DOHH2 (cell line): ENCODE measurements around the gene LYZ.

ENCODE experiments used
- H3F3A ChIP-seq: fragments of 200-600 bp; sonication (generic), shearing (Covaris generic); 2 replicates; pipeline ENCODE4 v1.6.0; 2016; ENCODE audit warnings: antibody characterized with exemption, mild to moderate bottlenecking; ENCODE audit not compliant: control insufficient read depth, insufficient read depth
- H3K27ac ChIP-seq: fragments of 200-600 bp; sonication (generic); 2 replicates; pipeline ENCODE4 v1.5.1; 2014; ENCODE audit warnings: low read depth, mild to moderate bottlenecking, low read length, moderate library complexity
- H3K27me3 ChIP-seq: fragments of 200-600 bp; sonication (generic); 2 replicates; pipeline ENCODE4 v1.6.1; 2014; ENCODE audit warnings: mild to moderate bottlenecking, low read length, mixed read lengths; ENCODE audit not compliant: control insufficient read depth
- H3K36me3 ChIP-seq: fragments of 200-600 bp; sonication (generic); 2 replicates; pipeline ENCODE4 v1.6.1; 2014; ENCODE audit warnings: mild to moderate bottlenecking, low read length, moderate library complexity, mixed read lengths; ENCODE audit not compliant: control insufficient read depth
- H3K4me1 ChIP-seq: fragments of 200-600 bp; sonication (generic); 2 replicates; pipeline ENCODE4 v1.6.1; 2014; ENCODE audit warnings: mild to moderate bottlenecking, low read length, mixed read lengths; ENCODE audit not compliant: control insufficient read depth
- H3K4me2 ChIP-seq: fragments of 200-600 bp; sonication (generic); 2 replicates; pipeline ENCODE4 v1.6.0; 2014; ENCODE audit warnings: mild to moderate bottlenecking, low read length, moderate library complexity
- H3K4me3 ChIP-seq: fragments of 200-600 bp; sonication (generic); 2 replicates; pipeline ENCODE4 v1.5.1; 2014; ENCODE audit warnings: mild to moderate bottlenecking, low read length, mixed read lengths
- H3K79me2 ChIP-seq: fragments of 200-600 bp; sonication (generic); 2 replicates; pipeline ENCODE4 v1.6.1; 2014; ENCODE audit warnings: mild to moderate bottlenecking, low read length, mixed read lengths; ENCODE audit not compliant: control insufficient read depth
- H3K9me2 ChIP-seq: fragments of 200-600 bp; sonication (generic); replicated peaks from 2 replicates; pipeline ENCODE4 v1.6.1; 2014; ENCODE audit warnings: mild to moderate bottlenecking, low read length, mixed read lengths; ENCODE audit not compliant: control insufficient read depth
- H3K9me3 ChIP-seq: fragments of 200-600 bp; sonication (generic); 2 replicates; pipeline ENCODE4 v1.6.1; 2014; ENCODE audit warnings: antibody characterized with exemption, low read length, mixed read lengths; ENCODE audit not compliant: control insufficient read depth, insufficient read depth
- H4K20me1 ChIP-seq: fragments of 200-600 bp; sonication (generic); 2 replicates; pipeline ENCODE4 v1.6.0; 2014; ENCODE audit warnings: low read depth, mild to moderate bottlenecking, antibody characterized with exemption, low read length, moderate library complexity; ENCODE audit not compliant: control insufficient read depth, insufficient read depth
- CTCF ChIP-seq: fragments of 200-600 bp; sonication (generic); IDR thresholded peaks from one replicate; pipeline ENCODE4 v1.5.1; 2014; ENCODE audit warnings: antibody characterized with exemption, mild to moderate bottlenecking, low read depth, low read length; ENCODE audit not compliant: poor library complexity, severe bottlenecking
- EZH2phosphoT487 ChIP-seq: fragments of 200-600 bp; sonication (generic); IDR thresholded peaks from 2 replicates; pipeline ENCODE4 v1.6.1; 2017; ENCODE audit warnings: borderline replicate concordance, mild to moderate bottlenecking, antibody characterized with exemption, low read length, moderate library complexity, mixed read lengths

Gene LYZ

GRCh38 chr12:69343357-69343756, 4.8 kb upstream of the LYZ start:
- Histone ChIP-seq H3K9me2 (no peaks in the 10 kb centered on the region), H3K79me2 (no peaks in the 10 kb centered on the region), H3K27ac (no peak overlapping the region), H3F3A (no peaks in the 10 kb centered on the region), H3K9me3 (no peaks in the 10 kb centered on the region), H3K4me2 (no peak overlapping the region), H3K4me1 (peaks cover 11% of the 10 kb centered on the region), H3K27me3 (no peaks in the 10 kb centered on the region), H3K4me3 (no peak overlapping the region), H4K20me1 (no peaks in the 10 kb centered on the region), H3K36me3 (no peaks in the 10 kb centered on the region)
- TF ChIP-seq EZH2phosphoT487, result no peak
- no peak for TF ChIP-seq CTCF

DNA sequence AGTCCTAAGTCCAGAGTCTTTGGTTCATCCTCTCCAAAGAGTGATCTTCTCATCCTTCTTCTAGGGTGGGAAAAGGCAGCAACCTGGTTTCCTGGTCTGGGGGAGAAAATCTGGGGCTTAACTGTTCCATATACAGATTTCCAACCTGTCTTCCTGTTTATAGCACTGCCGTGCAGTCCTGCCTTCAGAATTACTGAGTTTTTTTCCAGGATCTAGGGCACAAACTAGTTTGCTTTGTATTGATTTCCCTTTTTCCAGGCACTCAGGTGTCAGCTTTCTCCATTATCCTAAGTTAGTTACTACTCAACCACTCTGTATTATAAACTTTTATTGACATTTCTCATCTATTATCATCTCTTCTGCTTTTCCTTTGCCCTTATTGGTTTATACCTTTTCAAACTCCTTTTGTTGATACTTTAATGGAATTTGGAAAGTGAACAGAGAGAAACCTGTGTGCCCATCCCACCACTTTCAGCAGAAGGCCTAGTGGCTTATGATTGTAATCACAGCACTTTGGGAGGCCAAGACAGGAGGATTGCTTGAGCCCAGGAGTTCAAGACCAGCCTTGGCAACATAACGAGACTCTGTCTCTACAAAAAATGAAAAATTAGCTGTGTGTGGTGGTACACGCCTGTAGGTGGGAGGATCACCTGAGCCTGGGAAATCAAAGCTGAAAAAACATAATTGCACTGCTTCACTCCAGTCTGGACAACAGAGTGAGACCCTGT, 4.1 kb upstream of the LYZ start:
- H3K27ac ChIP-seq, result no peak overlapping the region
- H3K4me3 ChIP-seq, result no peak overlapping the region
- H3K9me2 ChIP-seq, result no peaks in the 10 kb centered on the region
- H3K4me2 ChIP-seq, result no peak overlapping the region
- H3F3A ChIP-seq, result no peaks in the 10 kb centered on the region
- H3K36me3 ChIP-seq, result no peaks in the 10 kb centered on the region
- no peaks in the 10 kb centered on the region for H3K27me3 ChIP-seq
- TF ChIP-seq EZH2phosphoT487 (no peak), CTCF (no peak)
- H3K79me2 ChIP-seq, result no peaks in the 10 kb centered on the region
- peaks cover 9% of the 10 kb centered on the region for H3K4me1 ChIP-seq
- H4K20me1 ChIP-seq, result no peaks in the 10 kb centered on the region
- H3K9me3 ChIP-seq, result no peaks in the 10 kb centered on the region

- no peaks in the 10 kb centered on the region for H3K36me3 ChIP-seq
- no peak overlapping the region for H3K27ac ChIP-seq
- H3K4me1 ChIP-seq, result peaks cover 8% of the 10 kb centered on the region
- H3K4me2 ChIP-seq, result no peak overlapping the region
- no peak overlapping the region for H3K4me3 ChIP-seq
- H3K9me2 ChIP-seq, result no peaks in the 10 kb centered on the region
- H4K20me1 ChIP-seq, result no peaks in the 10 kb centered on the region
- H3K27me3 ChIP-seq, result no peaks in the 10 kb centered on the region
- H3K79me2 ChIP-seq, result no peaks in the 10 kb centered on the region
- no peaks in the 10 kb centered on the region for H3K9me3 ChIP-seq
- TF ChIP-seq EZH2phosphoT487 (no peak), CTCF (no peak)
- H3F3A ChIP-seq, result no peaks in the 10 kb centered on the region
Measured at GRCh38 chr12:69345077-69345476, 3.1 kb upstream of the LYZ start.
